ENCODE results near the gene YAP1.
"Not testable (repeated sequence)": the region's sequence is repeated elsewhere in the genome, so short reads cannot be mapped to it uniquely, and the experiment has no call there.

YAP1 gene

DNA sequence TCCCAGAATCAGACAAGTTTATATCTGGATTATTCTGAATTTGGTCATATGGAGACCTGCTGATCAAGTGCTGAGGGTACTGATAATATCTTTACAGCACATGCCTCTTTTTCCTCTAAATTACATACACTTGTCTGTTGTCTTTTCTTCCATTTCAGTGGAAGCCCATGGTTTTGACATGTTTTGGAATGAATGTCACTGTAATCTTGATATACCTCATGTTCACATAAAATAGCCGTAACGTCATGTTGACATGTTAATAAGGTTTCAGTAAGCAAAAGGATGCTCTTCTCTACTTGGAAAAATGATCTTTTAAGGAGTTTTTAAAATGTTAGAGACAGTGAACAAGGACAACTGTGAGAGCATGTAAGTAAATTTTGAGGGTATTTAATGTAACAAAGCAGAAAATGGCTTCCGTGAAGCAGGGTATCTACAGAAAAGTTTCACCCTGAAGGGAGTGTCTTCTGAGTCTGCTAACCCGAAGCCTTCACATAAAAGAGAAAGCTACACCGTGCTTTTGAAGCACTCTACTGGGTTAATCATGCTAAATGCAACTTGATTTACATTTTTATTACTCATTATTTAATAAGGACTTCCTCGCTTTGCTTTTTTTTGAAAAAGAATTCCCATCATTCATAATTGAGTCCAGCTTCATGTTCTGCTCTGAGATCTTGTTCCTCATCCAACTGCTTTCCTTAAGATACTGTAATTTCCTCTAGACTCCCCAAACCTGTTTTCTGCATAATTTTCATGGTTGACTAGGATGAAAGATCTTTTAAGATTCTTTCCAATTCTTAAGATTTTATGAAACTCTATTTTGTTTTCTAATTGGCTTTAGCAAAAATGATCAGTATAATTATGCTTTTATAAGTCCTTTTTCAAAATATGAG lies 56.2 kb downstream of the YAP1 start:
- DNase-seq, result no peak

DNA sequence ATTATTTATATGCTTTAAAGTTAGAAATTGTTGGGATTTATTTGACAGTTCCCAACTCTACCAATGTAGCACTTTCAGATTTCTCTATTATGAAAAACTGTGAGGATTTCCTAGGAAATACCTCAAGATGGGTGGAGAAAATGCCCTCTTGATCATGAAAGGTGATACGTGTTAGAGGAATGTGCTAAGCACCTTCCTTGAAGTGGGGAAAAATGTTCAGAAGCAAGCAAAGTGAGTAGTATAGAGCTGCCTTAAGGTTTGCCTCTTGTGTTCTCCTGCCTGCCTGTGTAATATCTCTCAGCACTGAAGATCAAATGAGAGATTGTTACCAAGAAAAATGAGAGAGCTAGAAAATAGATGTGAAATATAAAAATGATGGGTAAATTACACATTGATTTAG lies 58.2 kb downstream of the YAP1 start:
- DNase-seq, result no peak

DNA sequence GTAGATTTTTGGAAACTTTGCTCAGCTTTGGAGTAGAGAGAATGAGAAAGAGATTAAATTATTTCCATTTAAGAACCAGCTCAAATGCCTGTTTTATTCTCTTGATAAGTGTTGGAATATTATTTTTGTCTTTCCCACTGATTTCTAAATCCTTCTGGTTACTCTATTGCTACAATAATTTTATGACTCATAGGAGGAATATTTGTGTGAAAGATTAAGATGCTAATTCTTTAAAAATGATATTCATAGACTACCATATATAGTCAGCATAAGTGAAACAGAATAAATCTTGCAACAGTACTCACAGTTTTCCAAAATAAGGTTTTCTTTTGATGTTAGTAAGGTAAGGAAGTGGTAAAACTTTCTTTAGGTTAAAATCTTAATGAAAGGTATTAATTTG lies 60.9 kb downstream of the YAP1 start:
- no peak for DNase-seq

DNA sequence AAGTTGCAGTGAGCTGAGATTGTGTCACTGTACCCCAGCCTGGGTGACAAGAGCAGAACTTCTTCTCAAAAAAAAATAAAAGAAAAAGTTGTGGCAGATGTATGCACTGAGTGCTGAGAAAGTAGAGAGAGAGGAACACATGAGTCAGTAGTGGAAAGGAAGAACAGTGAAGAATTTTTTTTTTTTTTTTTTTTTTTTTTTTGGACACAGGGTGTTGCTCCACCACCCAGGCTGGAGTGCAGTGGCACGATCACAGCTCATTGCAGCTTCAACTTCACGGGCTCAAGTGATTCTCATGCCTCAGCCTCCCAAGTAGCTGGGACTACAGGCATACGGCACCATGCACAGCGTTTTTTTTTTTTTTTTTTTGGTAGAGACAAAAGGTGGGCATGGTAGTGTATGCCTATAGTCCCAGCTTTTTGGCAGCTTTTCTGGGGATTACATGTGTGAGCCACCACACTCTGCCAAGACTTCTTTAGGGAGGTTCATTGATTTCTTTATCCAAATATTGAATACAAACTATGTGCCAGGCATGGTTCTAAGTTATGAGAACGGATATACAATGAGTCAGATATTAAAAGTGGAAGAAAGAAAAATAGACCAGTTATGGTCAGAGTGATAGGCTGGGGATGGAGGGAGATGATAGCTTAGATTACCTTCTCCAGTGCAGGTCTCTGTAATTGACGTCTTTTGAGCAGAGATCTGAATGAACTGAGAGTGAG lies 62.0 kb downstream of the YAP1 start:
- no peak for DNase-seq

DNA sequence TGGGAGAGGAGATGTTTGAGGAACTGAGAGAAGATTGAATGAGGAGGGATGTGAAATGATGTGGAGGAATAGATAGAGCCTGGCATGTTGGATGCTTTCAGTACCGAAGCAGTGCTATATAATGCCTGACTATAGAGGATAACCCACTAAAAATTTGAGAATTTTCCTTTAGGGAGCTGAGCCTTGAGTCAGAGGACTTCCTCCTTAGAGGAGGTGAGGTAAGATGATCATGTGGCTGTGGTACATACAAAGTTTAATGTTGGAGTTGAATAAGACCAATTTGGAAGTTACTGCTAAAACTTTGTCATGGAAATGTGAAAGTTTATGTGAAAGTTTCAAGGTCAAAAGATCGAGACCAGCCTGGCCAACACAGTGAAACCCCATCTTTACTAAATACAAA lies 66.9 kb downstream of the YAP1 start:
- no peak for DNase-seq

DNA sequence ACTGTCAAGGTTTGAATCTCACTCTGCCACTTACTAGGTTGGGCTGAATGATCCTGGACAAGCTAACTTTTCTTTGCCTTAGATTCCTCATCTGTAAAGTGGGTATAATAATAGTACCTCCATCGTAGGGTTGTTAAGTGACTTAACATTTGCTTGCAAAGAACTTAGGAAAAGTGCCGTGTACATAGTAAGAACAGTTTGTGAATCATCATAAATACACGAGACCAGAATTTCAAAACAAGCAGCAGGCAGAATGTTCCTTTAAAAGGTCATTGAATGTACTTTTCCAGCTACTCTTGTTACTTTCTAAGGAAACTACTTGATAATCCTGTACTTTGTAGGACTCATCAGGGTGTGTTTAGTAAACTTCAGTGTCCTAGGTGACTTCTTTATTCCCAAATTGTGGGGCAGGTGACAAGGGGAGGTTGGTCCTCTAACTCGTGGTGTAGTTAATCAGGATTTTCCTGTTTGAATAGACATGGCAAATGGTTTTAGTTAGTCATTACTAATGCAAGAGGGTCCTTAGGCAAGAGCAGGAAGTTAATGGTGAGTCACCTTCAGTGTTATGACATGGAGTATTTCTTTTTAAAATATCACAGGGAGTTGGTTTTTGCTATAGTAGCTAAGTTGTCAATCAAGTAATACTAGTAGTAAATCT lies 67.9 kb downstream of the YAP1 start:
- DNase-seq, result no peak

DNA sequence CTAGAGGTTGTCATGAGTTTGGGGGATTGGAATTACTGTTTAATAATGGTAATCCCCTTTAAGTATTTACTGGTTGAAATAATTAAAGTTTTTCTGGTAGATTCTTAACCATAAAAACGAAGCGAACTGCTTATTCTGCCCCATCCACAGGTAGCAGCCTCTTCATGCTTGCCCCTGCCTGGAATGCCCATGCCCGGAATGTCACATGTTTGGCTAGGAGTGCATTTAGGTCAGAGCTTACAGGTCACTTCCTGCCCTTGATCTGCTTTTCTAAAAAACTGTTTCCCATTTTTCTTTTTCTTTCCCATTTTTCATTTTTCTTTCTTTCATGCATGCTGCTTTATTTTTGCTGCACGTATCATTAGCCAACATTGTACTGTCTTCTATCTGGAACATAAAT lies 69.1 kb downstream of the YAP1 start:
- DNase-seq, result no peak

DNA sequence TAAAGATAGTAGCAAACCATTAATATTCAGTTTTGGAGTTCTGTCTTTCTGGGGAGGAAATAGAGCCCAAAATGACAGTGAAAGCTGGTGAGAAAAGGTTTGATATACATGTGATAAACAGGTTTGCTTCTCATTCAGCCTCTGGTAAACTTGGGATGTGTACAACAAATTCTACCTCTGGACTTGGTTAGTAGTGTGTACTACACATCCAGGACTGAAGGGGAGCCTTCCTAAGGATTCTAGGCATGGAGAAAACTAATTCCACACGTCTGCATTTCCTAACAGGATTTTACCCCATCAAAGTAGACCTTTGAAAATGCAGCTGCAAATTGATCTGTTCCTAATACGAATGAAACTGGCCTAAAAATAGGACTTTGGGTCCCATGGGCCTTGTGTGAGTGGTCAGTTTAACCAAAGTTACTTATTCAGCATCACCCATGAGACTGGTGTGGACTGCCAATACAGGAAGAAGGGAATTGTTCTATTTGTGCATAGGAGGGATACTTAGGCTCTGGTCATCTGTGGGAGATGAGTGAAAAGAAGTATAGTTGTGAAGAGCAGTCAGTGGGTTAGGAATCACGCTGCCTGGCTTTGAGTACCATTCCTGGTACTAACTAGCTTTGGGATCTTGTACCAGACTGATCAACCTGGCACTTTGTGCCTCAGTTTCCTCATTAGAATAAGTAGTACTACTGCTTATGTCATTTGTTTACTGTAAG lies 74.2 kb downstream of the YAP1 start:
- DNase-seq, result no peak

DNA sequence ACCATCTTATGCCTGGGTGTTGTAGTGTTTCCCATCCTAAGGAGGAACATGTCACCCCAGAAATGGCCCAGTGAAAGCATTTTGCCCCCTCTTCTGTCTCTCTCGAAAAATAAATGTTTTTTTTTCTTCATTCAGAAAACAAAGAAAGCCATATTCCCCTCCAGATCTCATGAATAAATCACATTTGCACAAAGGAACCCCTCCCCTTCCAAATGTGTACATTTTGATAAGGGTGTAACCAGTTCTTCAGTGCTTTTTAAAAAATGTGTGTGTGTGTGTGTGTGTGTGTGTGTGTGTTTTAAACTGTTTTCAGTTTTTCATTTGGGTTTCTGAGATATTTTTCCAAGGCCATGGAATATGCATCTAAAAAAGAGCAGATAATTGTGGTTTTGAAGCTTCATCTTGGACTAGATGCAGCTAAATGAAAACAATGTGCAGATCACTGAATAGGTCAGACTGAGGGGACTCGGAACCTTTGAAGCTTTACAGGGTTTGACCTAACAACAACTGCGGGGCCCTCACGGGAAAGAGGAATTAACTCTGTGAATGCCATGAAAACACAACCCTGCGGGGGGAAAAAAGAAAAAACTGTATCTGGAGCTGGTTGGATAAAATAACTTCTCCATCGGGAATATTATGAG lies 76.4 kb downstream of the YAP1 start:
- DNase-seq, result no peak

DNA sequence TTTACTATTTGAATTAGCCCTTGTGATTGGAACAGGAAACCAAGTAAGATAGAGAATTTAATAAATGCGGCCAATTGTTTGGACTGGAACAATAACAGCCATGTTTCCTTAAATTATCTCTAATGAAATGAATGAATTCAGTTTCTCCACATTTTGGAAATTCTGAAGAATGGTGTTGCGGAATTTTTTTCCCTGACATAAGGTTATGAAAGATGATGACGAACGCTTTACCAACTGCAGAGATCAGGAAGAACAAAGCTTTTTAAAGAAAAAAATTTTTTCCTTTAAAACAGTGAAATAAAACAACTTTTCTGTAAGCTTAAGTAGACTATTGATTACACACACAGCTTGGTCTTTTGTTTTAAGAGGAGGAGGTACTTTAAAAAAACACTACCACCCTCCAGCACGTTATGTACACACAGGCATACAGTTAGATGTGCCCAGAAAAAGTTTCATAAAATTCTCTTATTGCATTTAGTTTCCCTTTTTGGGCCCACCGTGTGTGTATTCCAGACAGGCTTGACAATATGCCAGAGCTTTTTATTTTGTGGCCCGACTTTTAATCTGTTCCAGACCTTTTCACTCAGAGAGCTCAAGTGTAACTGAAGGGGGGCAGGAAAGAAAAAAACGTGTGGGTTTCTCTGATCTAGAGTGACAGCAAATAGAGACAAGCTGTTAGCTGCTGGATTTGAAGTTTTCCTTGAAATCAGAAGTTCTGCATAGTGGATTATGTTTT lies 77.3 kb downstream of the YAP1 start:
- no peak for DNase-seq

DNA sequence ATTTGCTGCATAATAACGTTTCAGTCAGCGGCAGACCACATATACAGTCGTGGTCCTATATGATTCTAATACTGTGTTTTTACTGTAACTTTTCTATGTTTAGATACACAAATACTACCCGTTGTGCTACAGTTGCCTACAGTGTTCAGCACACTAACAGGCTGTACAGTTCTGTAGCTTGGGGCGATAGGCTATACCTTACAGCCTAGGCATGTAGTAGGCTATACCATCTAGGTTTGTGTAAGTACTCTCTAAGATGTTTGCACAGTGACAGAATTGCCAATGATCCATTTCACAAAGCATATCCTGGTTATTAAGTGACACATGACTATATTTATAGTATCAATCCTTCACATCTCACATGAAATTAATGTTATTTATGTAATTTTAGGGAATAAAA lies 78.2 kb downstream of the YAP1 start:
- DNase-seq, result no peak

DNA sequence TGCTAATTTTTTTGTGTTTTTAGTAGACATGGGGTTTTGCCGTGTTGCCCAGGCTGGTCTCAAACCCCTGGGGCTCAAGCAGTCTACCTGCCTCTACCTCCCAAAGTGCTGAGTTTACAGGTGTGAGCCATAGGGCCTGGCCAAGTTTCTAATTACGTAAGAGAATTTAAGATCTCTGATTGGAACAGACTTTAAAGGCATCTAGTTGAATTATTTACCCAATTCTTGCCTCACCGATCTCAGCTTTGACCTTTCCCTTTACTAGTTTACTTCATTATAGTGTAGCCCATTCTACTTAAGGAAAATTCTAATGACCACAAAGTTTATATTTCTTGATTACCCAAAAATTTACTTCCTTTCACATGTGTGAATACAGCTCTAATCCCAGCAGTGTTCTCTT lies 81.6 kb downstream of the YAP1 start:
- DNase-seq, result no peak

DNA sequence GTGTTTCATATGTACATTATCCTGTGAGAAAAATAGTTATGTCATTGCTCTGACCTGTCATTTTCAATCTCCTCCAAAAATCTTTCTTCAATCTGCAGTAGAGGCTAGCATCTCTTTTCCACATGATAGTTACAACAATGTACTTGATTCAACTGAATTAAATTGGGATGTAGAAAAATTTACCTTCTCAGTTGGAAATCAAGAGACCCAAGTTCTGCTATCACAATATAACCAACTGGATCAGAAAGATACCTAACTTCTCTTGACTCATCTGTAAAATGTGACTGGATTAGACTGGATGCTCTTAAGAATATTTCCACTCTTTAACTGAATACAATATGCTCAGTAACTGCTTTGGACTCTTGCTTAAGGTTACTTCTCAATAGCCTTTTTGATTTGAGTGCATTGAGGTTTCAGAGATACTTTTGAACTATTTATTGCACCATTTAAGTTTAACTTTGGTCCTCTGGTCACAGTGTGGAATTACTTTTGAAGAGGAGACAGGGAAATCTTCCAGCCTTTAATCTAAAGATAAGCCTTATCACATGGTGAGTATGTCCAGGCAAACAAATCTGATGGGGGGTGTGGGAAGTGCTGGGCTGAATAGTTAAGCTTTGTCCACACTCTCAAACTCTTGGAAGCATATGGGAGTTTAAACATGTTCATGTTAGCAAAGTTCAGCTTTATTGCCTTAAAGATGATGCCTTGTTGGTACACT lies 82.3 kb downstream of the YAP1 start:
- no peak for DNase-seq

DNA sequence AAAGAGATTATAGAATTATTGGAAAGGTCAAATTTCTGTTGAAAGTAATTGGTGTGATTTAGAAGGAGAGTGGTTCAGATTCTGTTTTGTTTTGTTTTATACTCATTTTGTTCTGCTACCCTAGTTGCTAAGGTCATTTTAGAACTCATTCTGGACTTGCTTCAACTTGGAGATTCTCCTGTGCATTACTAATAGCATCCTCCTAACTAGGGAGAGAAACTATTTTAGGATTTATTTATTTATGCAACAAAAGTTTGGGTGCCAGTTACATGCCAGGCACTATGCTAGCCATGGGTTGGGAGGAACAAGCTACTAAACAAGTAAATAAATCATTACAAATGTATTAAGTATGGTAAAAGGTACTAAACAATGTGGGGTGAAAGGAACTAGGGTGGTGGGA lies 84.0 kb downstream of the YAP1 start:
- DNase-seq, result no peak

DNA sequence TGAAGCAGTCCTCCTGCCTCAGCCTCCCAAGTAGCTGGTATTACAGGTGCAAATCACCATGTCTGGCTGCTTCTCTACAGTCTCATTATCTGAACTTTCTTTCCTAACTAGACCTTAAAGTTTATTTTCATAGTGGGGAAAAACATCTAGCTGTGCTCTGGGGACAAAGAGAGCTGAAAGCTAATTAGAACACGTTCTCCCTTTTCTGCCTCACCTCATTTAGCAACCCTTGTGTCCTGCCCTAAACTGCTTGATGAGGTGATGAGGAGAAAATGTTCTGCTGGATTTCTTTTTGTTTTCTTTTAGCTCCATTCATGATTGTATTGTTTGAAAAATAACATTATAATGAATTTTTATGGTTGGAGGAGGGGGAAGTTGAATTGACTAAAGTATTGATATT lies 84.7 kb downstream of the YAP1 start:
- no peak for DNase-seq

DNA sequence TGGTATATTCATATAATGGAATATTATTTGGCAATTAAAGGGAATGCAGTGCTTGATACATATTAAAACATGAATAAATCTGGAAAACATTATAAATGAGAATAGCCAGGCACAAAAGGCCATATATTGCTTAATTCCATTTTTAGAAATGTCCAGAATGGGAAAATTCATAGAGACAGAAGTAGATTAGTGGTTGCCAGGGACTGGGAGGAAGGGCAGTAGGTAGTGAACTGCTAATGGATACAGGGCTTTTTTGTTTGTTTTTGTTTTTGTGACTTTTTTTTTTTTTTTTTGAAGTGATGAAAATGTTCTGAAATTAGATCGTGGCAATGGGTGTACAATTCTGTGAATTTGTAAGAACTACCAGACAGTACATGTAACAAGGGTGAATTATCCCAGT lies 86.1 kb downstream of the YAP1 start:
- DNase-seq, result no peak

DNA sequence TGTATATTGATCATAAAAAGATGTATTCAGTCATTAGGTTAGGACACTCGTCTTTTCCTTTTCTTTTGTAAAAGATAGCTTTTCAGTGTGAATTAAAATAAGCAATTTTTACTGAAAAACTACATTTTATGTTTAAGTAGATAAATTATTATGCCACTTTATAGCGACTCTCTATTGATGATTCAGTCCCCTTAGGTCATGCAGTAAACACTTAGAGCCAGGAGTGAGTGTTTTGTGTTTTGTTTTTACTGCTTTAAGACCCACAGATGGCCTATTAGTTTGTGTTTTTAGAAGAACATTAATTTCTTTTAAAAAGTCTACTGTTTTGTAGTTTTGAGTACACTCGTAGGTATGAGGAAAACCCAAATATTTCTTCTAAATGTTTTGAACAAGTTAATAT lies 86.6 kb downstream of the YAP1 start:
- no peak for DNase-seq

DNA sequence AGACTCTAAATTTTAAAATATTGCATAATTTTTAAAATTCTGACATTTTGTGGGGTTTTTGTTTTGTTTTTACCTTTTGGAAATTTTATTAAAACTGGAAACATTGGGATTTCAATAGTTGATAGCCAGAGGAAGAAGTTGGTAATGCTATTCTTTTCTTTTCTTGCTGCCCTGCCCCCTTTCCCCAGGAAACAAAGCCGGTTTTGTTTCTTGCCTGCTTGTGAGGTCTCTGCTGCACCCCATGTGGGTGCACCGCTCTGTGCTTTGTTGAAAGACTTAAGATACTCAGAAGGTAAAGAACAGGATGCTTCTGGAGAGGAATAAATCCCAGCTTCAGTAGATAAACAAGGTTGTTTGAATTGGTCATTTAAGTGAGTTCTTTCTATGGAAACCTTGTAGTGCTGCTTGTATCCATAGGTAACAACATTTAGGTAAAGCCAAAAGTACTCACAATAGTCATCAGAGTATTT lies 87.5 kb downstream of the YAP1 start:
- DNase-seq, result no peak

DNA sequence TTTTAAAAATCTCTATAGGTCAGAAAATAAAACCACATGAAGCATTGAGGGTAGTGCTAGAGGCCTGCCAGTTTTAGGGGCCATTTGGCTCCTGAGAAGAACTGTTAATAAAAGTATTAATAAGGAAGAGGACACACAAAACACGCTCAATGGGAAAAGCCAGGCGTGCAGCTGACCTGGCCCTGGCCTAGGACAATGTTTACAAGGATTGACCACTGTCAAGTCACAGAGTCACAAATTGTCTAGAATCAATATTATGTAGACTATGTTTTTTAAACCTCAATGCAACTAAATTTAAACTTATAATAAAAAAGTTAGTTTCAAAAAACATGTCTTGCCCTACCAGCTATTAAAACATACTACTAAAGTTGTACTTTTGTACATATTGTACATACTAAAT lies 89.4 kb downstream of the YAP1 start:
- no peak for DNase-seq

DNA sequence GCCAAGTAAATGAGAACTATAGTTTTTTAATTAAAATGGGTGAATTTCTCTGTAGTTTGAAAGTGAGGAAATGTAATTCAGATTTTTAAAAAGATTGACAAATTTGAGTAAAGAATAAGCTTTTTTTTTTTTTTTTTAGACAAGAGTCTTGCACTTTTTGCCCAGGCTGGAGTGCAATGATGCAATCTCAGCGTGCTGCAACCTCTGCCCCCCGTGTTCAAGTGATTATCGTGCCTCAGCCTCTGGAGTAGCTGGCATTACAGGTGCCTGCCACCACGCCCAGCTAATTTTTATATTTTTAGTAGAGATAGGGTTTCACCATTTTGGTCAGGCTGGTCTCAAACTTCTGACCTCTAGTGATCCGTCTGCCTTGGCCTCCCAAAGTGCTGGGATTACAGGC lies 90.1 kb downstream of the YAP1 start:
- DNase-seq, result not testable (repeated sequence)

DNA sequence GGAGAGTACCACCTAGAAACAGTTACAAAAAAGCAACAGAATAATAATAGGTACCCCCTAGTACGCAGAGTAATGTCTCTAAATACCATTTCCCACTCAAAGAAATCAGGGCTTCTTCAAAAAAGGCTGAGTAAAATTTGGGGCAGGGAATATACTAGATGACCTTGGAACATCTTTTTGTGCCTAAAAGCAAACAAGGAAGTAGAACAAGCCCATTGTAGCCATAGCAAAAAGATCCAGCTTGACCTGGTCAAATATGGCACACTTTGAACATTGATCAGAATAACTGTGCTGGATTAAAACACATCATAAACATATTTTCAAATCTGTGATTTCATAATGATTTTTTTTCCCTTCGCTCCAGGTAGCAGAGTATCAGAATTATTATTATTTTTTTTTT lies 91.5 kb downstream of the YAP1 start:
- no peak for DNase-seq
